ENCODE data around the gene ST6GALNAC3. TPM values are rescaled to one million over a fixed set of nuclear protein-coding genes. Genes with fewer than 3 reads are reported as not detected.

Gene ST6GALNAC3
- total and polyA plus RNA-seq, 2 experiments from 2014 or later = 29.4 to 33.3 TPM

- WGBS (ENCODE audit: low lambda C conversion rate, missing lambda C conversion rate) = 85% methylated on average over 2 of the region's 2 CpGs
- DNase-seq (ENCODE audit: low spot score) = no peak
- H3K27me3 ChIP-seq = no peaks in the 10 kb centered on the region
- TF ChIP-seq EZH2phosphoT487 (IDR thresholded peaks at IDR 0.05; ENCODE audit: low read depth, severe bottlenecking, unreplicated experiment) (no peak), EZH2 (IDR thresholded peaks at IDR 0.05; ENCODE audit: borderline replicate concordance) (no peak), CTCF (IDR thresholded peaks at IDR 0.05; ENCODE audit: poor library complexity) (no peak)
- no peaks in the 10 kb centered on the region for H3K9me2 ChIP-seq (replicated peaks; ENCODE audit: insufficient read depth)
- H3K79me2 ChIP-seq = no peaks in the 10 kb centered on the region
- H3K4me1 ChIP-seq (ENCODE audit: insufficient read depth) = no peaks in the 10 kb centered on the region
- no peak overlapping the region for H2AFZ ChIP-seq
- H3K36me3 ChIP-seq (replicated peaks; ENCODE audit: insufficient read depth, low read depth) = no peaks in the 10 kb centered on the region
- no peaks in the 10 kb centered on the region for H3K9me3 ChIP-seq (ENCODE audit: low read depth)
- no peak overlapping the region for H3K4me3 ChIP-seq
- H3K27ac ChIP-seq = no peak overlapping the region
- H4K20me1 ChIP-seq (ENCODE audit: insufficient read depth, poor library complexity, severe bottlenecking) = no peaks in the 10 kb centered on the region
- H3K4me2 ChIP-seq = no peak overlapping the region
Measured at GRCh38 chr1:76289692-76290091, 215.1 kb downstream of the ST6GALNAC3 start.

- no peak overlapping the region for H3K27ac ChIP-seq
- 76% methylated on average over 2 of the region's 2 CpGs for WGBS (ENCODE audit: low lambda C conversion rate, missing lambda C conversion rate)
- no peak for DNase-seq (ENCODE audit: low spot score)
Measured at GRCh38 chr1:76290271-76290670, 215.7 kb downstream of the ST6GALNAC3 start.

GRCh38 chr1:76291191-76291590 lies 216.6 kb downstream of the ST6GALNAC3 start:
- Histone ChIP-seq H3K79me2 (no peaks in the 10 kb centered on the region), H2AFZ (no peak overlapping the region), H3K4me1 (ENCODE audit: insufficient read depth) (no peaks in the 10 kb centered on the region), H4K20me1 (ENCODE audit: insufficient read depth, poor library complexity, severe bottlenecking) (no peaks in the 10 kb centered on the region), H3K36me3 (replicated peaks; ENCODE audit: insufficient read depth, low read depth) (no peaks in the 10 kb centered on the region), H3K4me2 (no peak overlapping the region), H3K4me3 (no peak overlapping the region), H3K27me3 (no peaks in the 10 kb centered on the region), H3K9me2 (replicated peaks; ENCODE audit: insufficient read depth) (no peaks in the 10 kb centered on the region), H3K27ac (no peak overlapping the region), H3K9me3 (ENCODE audit: low read depth) (no peaks in the 10 kb centered on the region)
- WGBS (ENCODE audit: low lambda C conversion rate, missing lambda C conversion rate) = 94% methylated on average over 13 of the region's 13 CpGs
- no peak for DNase-seq (ENCODE audit: low spot score)
- TF ChIP-seq EZH2phosphoT487 (IDR thresholded peaks at IDR 0.05; ENCODE audit: low read depth, severe bottlenecking, unreplicated experiment) (no peak), CTCF (IDR thresholded peaks at IDR 0.05; ENCODE audit: poor library complexity) (no peak), EZH2 (IDR thresholded peaks at IDR 0.05; ENCODE audit: borderline replicate concordance) (no peak)

More at GRCh38 chr1:76290271-76290670, 215.7 kb downstream of the ST6GALNAC3 start:
- Histone ChIP-seq H3K9me2 (replicated peaks; ENCODE audit: insufficient read depth) (no peaks in the 10 kb centered on the region), H4K20me1 (ENCODE audit: insufficient read depth, poor library complexity, severe bottlenecking) (no peaks in the 10 kb centered on the region), H3K79me2 (no peaks in the 10 kb centered on the region), H3K36me3 (replicated peaks; ENCODE audit: insufficient read depth, low read depth) (no peaks in the 10 kb centered on the region), H3K9me3 (ENCODE audit: low read depth) (no peaks in the 10 kb centered on the region), H3K4me2 (no peak overlapping the region), H3K27me3 (no peaks in the 10 kb centered on the region), H2AFZ (no peak overlapping the region), H3K4me3 (no peak overlapping the region), H3K4me1 (ENCODE audit: insufficient read depth) (no peaks in the 10 kb centered on the region)
- TF ChIP-seq CTCF (IDR thresholded peaks at IDR 0.05; ENCODE audit: poor library complexity) (no peak), EZH2 (IDR thresholded peaks at IDR 0.05; ENCODE audit: borderline replicate concordance) (no peak), EZH2phosphoT487 (IDR thresholded peaks at IDR 0.05; ENCODE audit: low read depth, severe bottlenecking, unreplicated experiment) (no peak)

- Histone ChIP-seq H3K79me2 (no peaks in the 10 kb centered on the region), H2AFZ (no peak overlapping the region), H4K20me1 (ENCODE audit: insufficient read depth, poor library complexity, severe bottlenecking) (no peaks in the 10 kb centered on the region), H3K27me3 (no peaks in the 10 kb centered on the region), H3K4me2 (no peak overlapping the region), H3K9me2 (replicated peaks; ENCODE audit: insufficient read depth) (no peaks in the 10 kb centered on the region), H3K9me3 (ENCODE audit: low read depth) (no peaks in the 10 kb centered on the region), H3K36me3 (replicated peaks; ENCODE audit: insufficient read depth, low read depth) (no peaks in the 10 kb centered on the region), H3K27ac (no peak overlapping the region), H3K4me3 (no peak overlapping the region), H3K4me1 (ENCODE audit: insufficient read depth) (no peaks in the 10 kb centered on the region)
- DNase-seq (ENCODE audit: low spot score) = no peak
- TF ChIP-seq EZH2phosphoT487 (IDR thresholded peaks at IDR 0.05; ENCODE audit: low read depth, severe bottlenecking, unreplicated experiment) = no peak
- no peak for TF ChIP-seq CTCF (IDR thresholded peaks at IDR 0.05; ENCODE audit: poor library complexity)
- TF ChIP-seq EZH2 (IDR thresholded peaks at IDR 0.05; ENCODE audit: borderline replicate concordance) = no peak
- 46% methylated on average over 1 of the region's 1 CpG for WGBS (ENCODE audit: low lambda C conversion rate, missing lambda C conversion rate)
Measured at GRCh38 chr1:76291737-76292136, 217.2 kb downstream of the ST6GALNAC3 start.

Measured in hepatocyte (in vitro differentiated cells).